Umbilical cord (tissue), 2 donors: ENCODE measurements around the gene RASSF3. TPM values are rescaled to one million over a fixed set of nuclear protein-coding genes. Genes with fewer than 3 reads are reported as not detected.

Experiments
- DNase-seq: peaks from one replicate; pipeline ENCODE4 v3.0.0-alpha.2; 2015; ENCODE audit warnings: low spot score
- total RNA-seq: library from RNA; depleted of rRNA; stranded (reverse); fragments of >200 nt; gene quantifications from one replicate; pipeline ENCODE4 v1.2.3, GENCODE V29; 2014; ENCODE audit warnings: low replicate concordance; ENCODE audit not compliant: insufficient read depth

Gene RASSF3
- total RNA-seq, 1 donor from 2014 or later, result 127 TPM

GRCh38 chr12:64723630-64724029, 113.3 kb downstream of the RASSF3 start:
- DNase-seq, result no peak

- no peak for DNase-seq
These were observed 114.0 kb downstream of the RASSF3 start for GRCh38 chr12:64724201-64724745.

- DNase-seq, result no peak
These were observed 119.8 kb downstream of the RASSF3 start for GRCh38 chr12:64729909-64730587.

GRCh38 chr12:64730588-64730969, 120.3 kb downstream of the RASSF3 start:
- DNase-seq, result no peak

- no peak for DNase-seq
These were observed 121.4 kb downstream of the RASSF3 start for GRCh38 chr12:64731683-64732082.

- no peak for DNase-seq
These were observed 123.6 kb downstream of the RASSF3 start for GRCh38 chr12:64733857-64734256.

- no peak for DNase-seq
These were observed 125.1 kb downstream of the RASSF3 start for GRCh38 chr12:64735442-64735841.

GRCh38 chr12:64736771-64737170, 126.5 kb downstream of the RASSF3 start:
- no peak for DNase-seq

GRCh38 chr12:64737539-64737938, 127.2 kb downstream of the RASSF3 start:
- no peak for DNase-seq

- DNase-seq, result no peak
These were observed 129.5 kb downstream of the RASSF3 start for GRCh38 chr12:64739778-64740177.

- peak; percentile 80 for DNase-seq
These were observed 130.4 kb downstream of the RASSF3 start for GRCh38 chr12:64740646-64741045.

GRCh38 chr12:64742416-64742815, 132.1 kb downstream of the RASSF3 start:
- no peak for DNase-seq

- DNase-seq, result no peak
These were observed 132.9 kb downstream of the RASSF3 start for GRCh38 chr12:64743206-64743605.

GRCh38 chr12:64744422-64745258, 134.3 kb downstream of the RASSF3 start:
- DNase-seq, result no peak

- DNase-seq, result no peak
These were observed 135.0 kb downstream of the RASSF3 start for GRCh38 chr12:64745259-64745807.

- no peak for DNase-seq
These were observed 135.7 kb downstream of the RASSF3 start for GRCh38 chr12:64745980-64746379.

- no peak for DNase-seq
These were observed 136.4 kb downstream of the RASSF3 start for GRCh38 chr12:64746663-64747062.

Other genes starting within 250 kb of the RASSF3 start
- gene C12orf56, start 219.7 kb upstream of the RASSF3 start, total RNA-seq, result 5.1 TPM
- gene XPOT, start 206.1 kb upstream of the RASSF3 start, total RNA-seq, result 69.1 TPM
- gene TBK1, start 158.4 kb upstream of the RASSF3 start, total RNA-seq, result 61.4 TPM
- gene GNS, start 148.9 kb downstream of the RASSF3 start, total RNA-seq, result 117 TPM
- gene TBC1D30, start 214.2 kb downstream of the RASSF3 start, total RNA-seq, result 14.7 TPM